GM04503 (cell line): Measurements from ENCODE around the gene ANKFY1.

Experiments used
- DNase-seq: peaks from one replicate; pipeline ENCODE4 v3.0.0-alpha.2; 2012; ENCODE audit warnings: low read depth

ANKFY1 gene

DNA sequence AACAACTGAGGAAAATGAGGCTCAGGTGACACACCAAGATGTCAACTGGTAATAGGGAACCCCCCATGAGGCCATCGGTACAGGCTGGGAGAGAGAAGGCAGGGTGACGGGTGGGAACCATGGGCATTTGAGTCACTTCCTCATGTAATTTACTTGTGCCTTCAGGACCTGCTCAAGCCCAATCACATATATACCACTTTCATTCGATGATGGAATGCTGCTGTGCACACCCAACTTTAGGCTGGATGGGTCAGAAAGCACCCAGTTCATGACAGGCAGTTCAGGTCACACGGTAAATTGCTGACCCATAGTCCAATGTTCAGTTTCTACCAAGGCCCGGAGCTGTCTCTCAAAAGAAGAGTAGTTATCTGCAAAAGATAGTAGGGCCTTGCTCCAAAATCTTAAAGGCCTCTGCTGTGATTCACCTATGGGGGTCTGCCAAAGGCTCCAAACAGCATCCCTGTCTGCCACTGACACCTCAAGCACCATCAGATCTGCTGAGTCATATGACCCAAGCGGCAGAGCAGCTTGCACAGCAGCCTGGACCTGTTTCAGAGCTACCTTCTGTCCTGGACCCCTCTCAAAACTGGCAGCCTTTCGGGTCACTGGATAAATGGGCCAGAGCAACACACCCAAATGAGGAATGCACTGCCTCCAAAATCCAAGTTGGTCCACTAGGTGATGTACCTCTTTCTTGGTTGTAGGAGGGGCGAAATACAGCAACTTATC, 145.6 kb downstream of the ANKFY1 start:
- DNase-seq = no peak

DNA sequence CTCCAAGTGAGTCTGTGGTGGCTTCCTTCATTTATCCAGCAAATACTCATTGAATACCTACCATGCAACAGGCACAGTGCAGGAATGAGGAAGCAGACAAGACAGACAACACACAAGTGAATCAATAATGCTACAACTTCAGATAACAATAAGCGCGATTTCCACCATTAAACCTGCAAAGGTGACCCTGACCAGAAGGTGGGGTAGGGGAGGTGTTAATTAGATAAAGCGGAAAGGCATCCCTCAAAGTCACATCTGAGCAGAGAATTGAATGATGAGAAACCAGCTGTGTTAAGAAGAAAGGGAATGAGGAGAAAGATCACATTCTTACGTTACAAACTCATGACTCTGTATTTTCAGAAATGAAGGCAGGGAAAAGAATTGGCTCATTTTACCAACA, 147.3 kb downstream of the ANKFY1 start:
- DNase-seq = no peak
